Activated effector memory CD4-positive, alpha-beta T cell treated with Interleukin-2 at 50 U/mL for 16 hours (primary cell): Measurements from ENCODE around the gene PTPRD.

Source experiments
- DNase-seq: peaks from one replicate; pipeline ENCODE4 v3.0.0-alpha.2; 2020

Gene PTPRD

DNA sequence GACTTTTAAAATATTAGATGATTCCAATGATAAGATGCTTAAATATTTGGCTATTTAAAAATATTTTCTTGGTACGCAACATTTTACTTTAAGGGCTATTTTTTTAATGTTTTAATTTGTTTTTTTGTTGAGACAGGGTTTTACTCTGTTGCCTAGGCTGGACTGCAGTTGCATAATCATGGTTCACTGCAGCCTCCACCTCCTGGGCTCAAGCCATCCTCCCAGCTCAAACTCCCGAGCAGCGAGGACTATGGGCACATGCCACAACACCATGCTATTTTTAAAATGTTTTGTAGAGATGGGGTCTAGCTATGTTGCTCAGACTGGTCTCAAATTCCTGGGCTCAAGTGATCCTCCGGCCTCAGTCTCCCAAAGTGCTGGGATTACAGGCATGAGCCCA, 1963.0 kb downstream of the PTPRD start:
- DNase-seq = no peak

DNA sequence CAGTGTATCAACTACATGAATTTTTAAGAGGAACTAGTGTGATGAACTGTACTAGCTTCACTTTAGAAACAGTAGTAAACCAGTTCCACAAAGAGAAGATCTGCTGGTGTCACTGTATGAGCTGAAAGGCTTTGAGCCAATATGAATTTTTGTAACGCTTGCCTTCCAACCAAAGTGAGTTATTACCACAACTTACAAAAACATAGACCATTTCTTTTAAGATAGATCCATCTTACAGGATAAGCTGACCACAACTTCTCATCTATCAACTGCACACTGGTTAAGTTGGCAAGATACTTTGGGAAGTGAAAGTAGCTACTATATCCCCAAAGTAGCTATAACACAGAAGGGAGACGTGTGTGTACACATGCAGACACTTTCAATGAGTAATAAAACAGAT, 1963.6 kb downstream of the PTPRD start:
- no peak for DNase-seq

- no peak for DNase-seq
Measured at GRCh38 chr9:8648271-8648845, 1964.4 kb downstream of the PTPRD start.

DNA sequence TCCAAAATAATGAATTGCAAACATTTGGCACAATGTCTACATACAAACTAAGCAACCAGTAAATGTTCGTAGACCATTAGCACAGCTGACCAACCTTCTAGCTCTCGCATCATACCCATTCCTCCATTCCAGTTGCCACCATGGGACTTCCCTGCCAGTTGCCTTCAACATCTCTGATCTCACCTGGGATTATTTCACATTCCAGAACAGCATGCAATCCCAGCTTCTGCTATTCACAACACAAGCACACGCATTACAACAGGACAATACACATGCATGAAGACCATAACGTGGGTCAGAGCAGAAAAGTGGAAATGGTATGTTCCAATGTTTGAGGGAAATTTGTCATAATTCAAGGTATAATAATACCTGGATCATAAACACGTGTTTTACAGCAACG, 1965.0 kb downstream of the PTPRD start:
- DNase-seq = no peak

DNA sequence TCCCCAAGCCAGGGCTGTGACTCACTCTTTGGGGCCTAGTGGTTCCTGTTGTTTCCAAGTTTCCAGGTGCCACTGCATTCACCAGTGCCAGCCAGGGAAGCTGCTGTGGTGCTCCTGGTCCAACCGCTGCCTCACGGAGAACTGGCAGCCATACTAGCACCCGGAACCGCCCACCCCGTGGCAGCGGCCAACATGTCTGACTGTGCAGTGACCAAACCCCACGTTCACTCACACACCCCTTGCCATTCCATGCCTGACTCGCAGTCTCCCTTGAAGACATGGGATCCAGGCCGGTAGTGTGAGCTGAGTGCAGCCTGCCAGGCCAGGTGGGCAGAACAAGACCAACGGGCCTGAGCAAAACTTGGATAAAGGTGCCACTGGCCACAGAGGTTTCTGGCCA, 1968.2 kb downstream of the PTPRD start:
- no peak for DNase-seq

DNA sequence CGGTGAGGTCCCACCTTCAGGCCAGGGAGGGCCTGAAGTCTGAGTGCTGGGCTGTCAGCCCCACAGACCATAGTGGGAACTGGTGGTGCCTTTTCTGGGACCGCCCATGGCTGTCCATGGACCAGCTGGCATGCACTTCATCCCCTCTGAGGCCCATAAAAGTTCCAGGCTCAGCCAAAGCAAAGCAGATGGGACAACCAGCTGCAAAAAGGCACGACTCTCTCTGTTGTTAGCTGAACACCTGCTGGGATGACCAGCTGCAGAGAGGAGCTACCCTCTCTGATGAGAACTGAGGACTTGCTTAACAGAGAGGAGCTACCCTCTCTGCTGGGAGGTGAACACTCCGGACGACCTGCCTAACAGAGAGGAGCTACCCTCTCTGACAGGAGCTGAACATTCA, 1968.9 kb downstream of the PTPRD start:
- no peak for DNase-seq

- no peak for DNase-seq
Measured at GRCh38 chr9:8643464-8643863, 1969.3 kb downstream of the PTPRD start.

GRCh38 chr9:8640761-8641160, 1972.0 kb downstream of the PTPRD start:
- no peak for DNase-seq

- no peak for DNase-seq
Measured at GRCh38 chr9:8637626-8638025, 1975.2 kb downstream of the PTPRD start.

DNA sequence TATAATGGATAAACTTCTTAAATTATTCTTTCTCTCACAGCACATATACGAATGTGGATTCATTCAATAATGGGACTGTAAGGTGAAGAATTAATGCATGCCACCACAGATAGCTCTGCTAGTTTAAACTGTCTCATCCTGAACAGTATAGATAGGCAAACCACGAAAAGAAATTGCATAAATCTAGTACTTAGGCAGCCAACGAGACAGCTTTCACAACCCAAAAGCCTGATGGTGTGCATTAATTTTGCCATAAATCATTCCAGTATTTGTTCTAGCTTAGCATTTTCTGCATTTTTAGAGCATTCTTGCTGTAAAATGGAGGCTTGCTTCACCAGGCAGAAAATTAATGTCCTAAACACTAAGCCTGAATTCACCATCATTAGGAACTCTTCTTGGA, 1979.0 kb downstream of the PTPRD start:
- DNase-seq = no peak

GRCh38 chr9:8632493-8632892, 1980.3 kb downstream of the PTPRD start:
- no peak for DNase-seq

DNA sequence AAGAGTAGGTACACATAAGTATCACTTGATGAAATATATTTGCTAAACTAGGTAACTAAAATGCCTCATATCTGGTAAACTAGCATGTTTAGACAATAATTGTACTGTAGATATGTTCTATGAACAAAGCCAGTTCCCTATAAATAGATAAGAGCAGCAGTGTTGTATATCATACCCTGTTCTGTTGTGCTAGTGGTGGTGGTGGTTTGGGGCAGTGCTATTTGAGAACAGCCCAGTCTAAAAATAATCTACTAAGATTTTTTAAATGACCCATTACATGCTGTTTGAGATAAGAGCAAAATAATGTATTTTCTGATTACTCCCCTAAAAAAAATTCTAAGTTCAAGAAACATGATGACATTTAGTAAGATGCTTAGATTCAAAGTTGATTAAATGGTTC, 1984.0 kb downstream of the PTPRD start:
- no peak for DNase-seq

DNA sequence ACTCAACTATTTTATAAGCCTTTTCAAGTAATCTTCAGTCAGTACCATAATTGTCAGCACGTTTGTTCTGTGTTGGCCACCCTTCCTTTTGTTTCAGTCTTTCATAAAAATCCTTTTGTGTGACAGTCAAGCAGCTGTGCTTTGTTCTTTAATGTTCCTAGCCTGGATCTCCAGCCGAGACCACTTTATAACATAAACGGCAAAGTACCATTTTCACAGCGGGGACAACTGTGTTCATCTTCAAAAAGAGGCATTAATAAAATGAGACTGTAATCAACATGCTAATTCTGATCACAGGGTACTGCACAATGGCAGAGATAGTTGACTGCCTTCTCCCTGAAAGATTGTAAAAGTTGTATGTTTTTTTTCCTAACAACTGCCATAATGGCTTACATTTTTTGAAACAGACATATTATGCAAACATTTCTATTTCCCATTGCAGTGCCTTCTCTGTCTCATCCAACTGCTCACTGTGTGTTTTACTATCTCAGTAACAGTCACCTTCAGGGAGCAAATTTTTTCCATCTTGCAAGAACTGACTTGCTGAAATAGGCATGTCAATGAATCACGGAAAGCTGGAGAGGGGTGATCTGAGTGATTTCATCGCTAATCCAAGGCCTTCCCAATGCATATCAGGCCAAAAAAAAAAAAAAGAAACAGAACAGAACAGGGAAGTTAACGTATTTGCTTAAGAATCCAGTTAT, 1984.7 kb downstream of the PTPRD start:
- no peak for DNase-seq

DNA sequence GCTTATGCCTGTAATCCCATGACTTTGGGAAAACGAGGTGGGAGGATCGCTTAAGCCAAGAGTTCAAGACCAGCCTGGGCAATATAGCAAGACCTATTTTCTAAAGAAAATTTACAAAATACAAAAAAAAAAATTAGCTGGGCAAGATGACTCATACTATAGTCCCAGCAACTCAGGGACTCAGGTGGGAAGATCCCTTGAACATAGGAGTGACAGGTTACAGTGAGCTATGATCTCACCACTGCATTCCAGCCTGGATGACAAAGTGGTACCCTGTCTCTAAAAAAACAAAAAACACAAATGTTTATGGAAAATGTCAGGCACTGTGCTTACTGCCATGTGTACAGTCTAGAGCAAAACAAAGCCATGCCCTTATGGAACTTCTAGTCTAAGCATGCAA, 1989.9 kb downstream of the PTPRD start:
- no peak for DNase-seq

DNA sequence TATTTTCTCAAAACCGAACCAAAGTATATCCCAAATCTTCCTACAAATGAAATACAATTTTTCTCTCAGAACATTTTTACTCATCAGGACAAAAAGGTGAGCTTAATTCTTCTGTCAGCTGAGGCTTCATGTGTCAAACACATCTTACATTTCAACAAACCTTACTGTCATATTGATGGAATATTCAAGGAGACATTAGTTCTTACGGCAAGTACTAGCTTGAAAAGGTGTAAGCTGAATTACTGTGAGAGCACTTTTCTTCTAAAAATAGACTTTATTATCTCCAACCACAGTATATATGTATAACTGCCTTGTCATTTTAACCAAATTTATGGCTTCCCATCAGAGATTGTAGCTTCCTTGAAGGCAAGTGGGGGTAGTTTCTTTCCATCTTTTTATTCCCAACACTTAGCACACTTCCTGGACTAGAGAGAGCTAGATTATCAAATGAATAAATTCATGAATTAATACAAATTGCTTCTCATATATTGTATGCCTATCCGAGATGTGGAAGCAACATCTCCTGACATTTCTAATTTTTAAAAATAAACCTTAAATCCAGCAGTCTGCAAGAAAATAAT, 1990.5 kb downstream of the PTPRD start:
- no peak for DNase-seq

GRCh38 chr9:8621416-8621815, 1991.4 kb downstream of the PTPRD start:
- DNase-seq = no peak

- no peak for DNase-seq
Measured at GRCh38 chr9:8616414-8616813, 1996.4 kb downstream of the PTPRD start.

DNA sequence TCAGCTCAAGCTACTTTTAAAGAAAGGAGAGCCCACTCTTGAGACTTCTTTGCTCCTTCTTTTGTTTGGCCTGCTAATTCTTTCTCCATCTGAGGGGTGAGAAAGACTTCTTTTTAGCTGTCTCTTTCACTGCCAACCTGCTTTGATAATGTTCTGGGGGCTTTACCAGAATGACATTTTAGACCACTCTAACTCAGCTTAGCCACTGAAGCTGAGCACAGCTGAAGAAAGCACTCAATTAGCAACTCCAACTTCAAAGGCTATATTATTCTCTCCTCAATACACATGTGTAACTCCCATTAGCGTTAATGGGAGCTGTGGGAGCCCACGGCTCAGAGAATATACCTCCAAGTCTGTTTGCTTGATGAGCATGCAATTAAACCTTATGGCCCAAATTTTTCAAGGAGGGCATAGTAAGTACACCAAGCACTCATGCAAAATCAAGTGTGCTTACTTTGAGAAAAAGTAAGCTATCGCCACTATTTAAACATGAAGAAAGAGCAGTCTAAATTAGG, 1997.8 kb downstream of the PTPRD start:
- no peak for DNase-seq

- no peak for DNase-seq
Measured at GRCh38 chr9:8613346-8613825, 1999.4 kb downstream of the PTPRD start.

- DNase-seq = no peak
Measured at GRCh38 chr9:8611153-8611552, 2001.6 kb downstream of the PTPRD start.

DNA sequence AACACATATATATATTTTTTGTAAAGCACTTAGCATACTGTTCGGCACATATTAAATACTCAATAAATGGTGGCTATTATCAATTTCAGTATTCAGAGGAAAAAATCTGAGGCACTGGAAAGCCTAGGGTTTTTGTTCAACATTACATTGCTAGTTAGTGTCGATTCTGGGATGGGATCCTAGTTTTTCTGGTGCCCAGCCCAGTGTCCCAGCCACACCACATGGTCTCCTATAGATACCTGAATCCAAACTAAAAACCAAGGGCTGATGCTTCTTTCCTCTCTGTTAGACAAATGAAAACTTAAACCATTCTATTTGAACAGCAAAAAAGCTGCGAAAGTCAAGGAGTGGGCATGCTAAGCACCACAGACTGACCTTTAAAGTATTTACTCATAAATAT, 2002.5 kb downstream of the PTPRD start:
- DNase-seq = no peak

DNA sequence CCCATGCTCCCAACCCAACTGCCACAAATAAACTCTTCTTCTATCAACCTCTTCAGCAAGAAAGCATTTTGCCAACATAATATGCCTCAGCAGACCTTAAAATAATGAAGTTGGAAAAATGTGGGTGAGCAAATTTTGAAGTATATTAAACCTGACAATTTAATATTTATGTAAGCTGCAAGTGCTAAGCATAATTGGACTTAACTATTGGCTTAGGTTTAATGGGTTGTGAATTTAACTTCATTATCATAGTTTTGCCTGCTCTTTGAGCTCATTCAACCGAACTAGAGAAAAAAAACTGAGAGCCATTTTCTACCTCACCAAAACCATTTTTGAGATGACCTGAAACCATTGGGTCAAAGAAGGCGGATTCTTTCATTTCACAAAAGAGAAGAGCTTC, 2007.7 kb downstream of the PTPRD start:
- DNase-seq = no peak

DNA sequence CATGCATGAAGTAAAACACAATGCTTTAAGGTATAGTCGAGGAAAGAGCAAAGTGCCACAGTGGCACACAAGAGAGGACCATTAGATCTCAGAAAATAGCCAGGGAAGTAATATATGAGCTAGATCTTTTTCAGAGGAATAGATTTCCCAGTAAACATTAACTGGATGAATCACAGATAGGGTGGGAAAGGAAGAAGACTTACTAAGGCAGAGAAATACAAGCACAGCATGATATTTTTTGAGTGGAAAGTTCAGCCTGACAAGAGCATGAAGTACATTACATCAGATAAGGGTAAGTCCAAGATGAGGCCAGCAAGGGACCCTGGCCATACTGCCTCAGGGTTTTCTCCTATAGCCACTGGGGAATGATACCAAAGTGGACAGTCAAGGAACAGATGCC, 2008.6 kb downstream of the PTPRD start:
- DNase-seq = no peak

DNA sequence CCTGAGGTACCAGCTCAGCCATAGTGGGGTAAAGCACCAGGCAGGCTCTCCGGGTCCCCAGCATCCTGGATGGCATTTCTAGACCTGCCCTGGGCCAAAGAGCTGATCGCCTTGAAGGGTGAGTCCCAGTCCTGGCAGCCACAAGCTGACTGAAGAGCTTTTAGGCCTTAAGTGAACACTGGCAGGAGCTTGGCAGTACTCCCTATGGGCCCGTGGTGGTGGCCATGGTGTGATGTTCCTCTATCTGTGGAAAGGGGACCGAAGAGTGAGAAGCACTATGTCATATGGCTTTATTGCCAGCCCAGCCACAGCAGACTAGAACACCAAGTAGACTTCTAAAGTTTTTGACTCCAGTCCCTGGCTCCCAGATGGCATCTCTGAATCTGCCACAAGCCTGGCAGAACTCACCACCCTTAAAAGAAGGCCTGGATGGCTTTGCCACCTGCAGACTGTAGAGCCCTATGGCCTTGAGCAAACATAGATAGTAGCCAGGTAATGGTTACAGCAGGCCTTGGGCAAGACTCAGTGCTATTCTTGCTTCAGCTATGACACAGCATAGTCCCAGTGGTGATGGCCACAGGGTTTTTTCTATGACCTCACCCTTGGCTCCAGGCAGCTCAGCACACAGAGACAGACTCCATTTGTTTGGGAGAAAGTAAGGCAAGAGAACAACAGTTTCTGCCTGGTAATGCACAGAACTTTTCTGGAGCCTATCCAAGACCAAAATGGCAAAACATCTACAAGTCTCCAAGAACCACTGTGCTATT, 2011.7 kb downstream of the PTPRD start:
- DNase-seq = no peak
